Measurements from ENCODE around the gene DPP9. TPM values are rescaled to one million over a fixed set of nuclear protein-coding genes. Genes with fewer than 3 reads are reported as not detected.

Gene DPP9
- total and polyA plus RNA-seq, 2 of the 13 experiments (the other 11 are each of a cell fraction or from before 2014, with no cell fraction given) = 8.4 to 25.8 TPM

DNA sequence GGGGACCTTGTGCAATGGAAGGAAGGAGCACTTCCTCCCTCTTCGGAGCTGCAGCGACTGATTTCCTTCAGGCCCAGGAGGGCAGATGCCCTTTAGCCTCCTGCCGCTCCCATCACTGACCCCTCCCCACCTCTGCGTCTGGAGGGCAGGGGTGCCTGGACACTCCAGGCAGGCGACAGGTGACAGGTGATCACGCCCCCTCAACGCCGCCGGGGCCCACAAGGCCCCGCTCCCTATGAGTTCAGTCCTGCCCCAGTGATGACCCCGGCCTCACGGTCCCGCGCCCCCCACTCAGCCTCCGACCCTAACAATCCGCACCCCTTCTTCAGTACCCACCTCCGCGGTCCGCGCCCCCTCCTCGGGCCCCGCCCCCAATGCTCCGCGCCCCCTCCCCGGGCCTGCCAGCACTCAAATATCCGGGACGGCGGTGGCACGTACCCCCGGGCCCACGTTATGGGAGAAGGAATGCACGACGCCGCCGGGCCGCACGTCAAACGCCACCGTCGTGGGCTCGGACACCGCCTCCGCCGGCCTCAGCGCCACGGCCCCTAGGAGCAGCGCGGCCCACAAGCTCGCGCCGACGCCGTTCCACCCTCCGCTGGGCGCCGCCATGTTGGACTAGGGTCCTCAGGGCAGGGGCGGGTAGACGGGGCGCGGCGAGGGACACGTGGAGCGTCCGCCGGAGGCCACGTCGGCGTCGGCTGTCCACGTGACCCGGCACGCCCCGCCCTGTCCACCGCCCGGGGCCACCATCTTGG is 53.7 kb downstream of the DPP9 start, which contains the start of gene MYDGF (continued):
- TF ChIP-seq ATF7 (IDR thresholded peaks at IDR 0.05) (no peak), ATF7 (CRISPR knock-in tag; IDR thresholded peaks at IDR 0.05) (no peak), ZNF644 (CRISPR knock-in tag; IDR thresholded peaks at IDR 0.05; ENCODE audit: low read depth) (no peak), MIXL1 (CRISPR knock-in tag; IDR thresholded peaks at IDR 0.05) (no peak), SIX1 (CRISPR knock-in tag; IDR thresholded peaks at IDR 0.05; ENCODE audit: borderline replicate concordance) (no peak), CREM (IDR thresholded peaks at IDR 0.05) (no peak), CREM (CRISPR knock-in tag; IDR thresholded peaks at IDR 0.05) (no peak), FOXK2 (IDR thresholded peaks at IDR 0.05) (no peak), ZNF318 (CRISPR knock-in tag; IDR thresholded peaks at IDR 0.05) (0 out of 2 replicates have a peak, but pooled peaks have one; percentile 28), HIC2 (CRISPR knock-in tag; IDR thresholded peaks at IDR 0.05; ENCODE audit: low read depth) (no peak), SAP130 (CRISPR knock-in tag; IDR thresholded peaks at IDR 0.05; ENCODE audit: low read depth) (peak; percentile 87), ZNF614 (CRISPR knock-in tag; IDR thresholded peaks at IDR 0.05; ENCODE audit: borderline replicate concordance) (no peak; the same call in 1 of the 2 replicates), EED (CRISPR knock-in tag; IDR thresholded peaks at IDR 0.05) (0 out of 2 replicates have a peak, but pooled peaks have one; percentile 24), HOXA5 (CRISPR knock-in tag; IDR thresholded peaks at IDR 0.05) (no peak; the same call in 1 of the 2 replicates), MAF1 (CRISPR knock-in tag; IDR thresholded peaks at IDR 0.05; ENCODE audit: borderline replicate concordance) (0 out of 2 replicates have a peak, but pooled peaks have one; percentile 15), ZNF12 (CRISPR knock-in tag; IDR thresholded peaks at IDR 0.05) (no peak), CBX5 (CRISPR knock-in tag; IDR thresholded peaks at IDR 0.05; ENCODE audit: borderline replicate concordance) (no peak)
- TF ChIP-seq, protein P1, sequence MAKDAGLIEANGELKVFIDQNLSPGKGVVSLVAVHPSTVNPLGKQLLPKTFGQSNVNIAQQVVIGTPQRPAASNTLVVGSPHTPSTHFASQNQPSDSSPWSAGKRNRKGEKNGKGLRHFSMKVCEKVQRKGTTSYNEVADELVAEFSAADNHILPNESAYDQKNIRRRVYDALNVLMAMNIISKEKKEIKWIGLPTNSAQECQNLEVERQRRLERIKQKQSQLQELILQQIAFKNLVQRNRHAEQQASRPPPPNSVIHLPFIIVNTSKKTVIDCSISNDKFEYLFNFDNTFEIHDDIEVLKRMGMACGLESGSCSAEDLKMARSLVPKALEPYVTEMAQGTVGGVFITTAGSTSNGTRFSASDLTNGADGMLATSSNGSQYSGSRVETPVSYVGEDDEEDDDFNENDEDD (CRISPR knock-in tag; IDR thresholded peaks at IDR 0.05; ENCODE audit: borderline replicate concordance) = no peak
